ENCODE results near the gene RYR2. TPM values are rescaled to one million over a fixed set of nuclear protein-coding genes. Genes with fewer than 3 reads are reported as not detected.

Gene RYR2
- total RNA-seq, 1 experiment from 2014 or later: 2.8 TPM

GRCh38 chr1:237394281-237394680 lies 352.3 kb downstream of the RYR2 start:
- ChIA-PET POLR2A (ENCODE audit: low non-redundant PET) (no interaction called here), CTCF (no interaction called here)
- H3K4me3 ChIP-seq (ENCODE audit: low read depth, low read length, poor library complexity, severe bottlenecking): no peak overlapping the region
- no peaks in the 10 kb centered on the region for H3K36me3 ChIP-seq (ENCODE audit: insufficient read depth, low read length, poor library complexity, severe bottlenecking)
- no peaks in the 10 kb centered on the region for H3K9me3 ChIP-seq (ENCODE audit: low read depth, low read length, poor library complexity, severe bottlenecking)
- H3K27ac ChIP-seq (ENCODE audit: low read depth, low read length, poor library complexity, severe bottlenecking): no peak overlapping the region
- intact Hi-C loops (cut with micrococcal nuclease; ENCODE audit: unreplicated experiment): no loop called here
- DNase-seq (ENCODE audit: low spot score): no peak
- no peaks in the 10 kb centered on the region for H3K27me3 ChIP-seq (replicated peaks; ENCODE audit: insufficient read depth, low read depth, low read length, poor library complexity)
- H3K4me1 ChIP-seq (ENCODE audit: insufficient read depth, low read length, poor library complexity, severe bottlenecking): no peaks in the 10 kb centered on the region
- no TSS peak for BruUV-seq (replicated peaks)
- TF ChIP-seq CTCF (conservative IDR thresholded peaks at IDR 0.05; ENCODE audit: low read depth, low read length) (no peak), EZH2 (IDR thresholded peaks at IDR 0.05; ENCODE audit: borderline replicate concordance, low read depth, low read length, poor library complexity, severe bottlenecking) (no peak)

- intact Hi-C loops (cut with micrococcal nuclease; ENCODE audit: unreplicated experiment): no loop called here
- TF ChIP-seq CTCF (conservative IDR thresholded peaks at IDR 0.05; ENCODE audit: low read depth, low read length): no peak
- no peak for TF ChIP-seq EZH2 (IDR thresholded peaks at IDR 0.05; ENCODE audit: borderline replicate concordance, low read depth, low read length, poor library complexity, severe bottlenecking)
- ChIA-PET POLR2A (ENCODE audit: low non-redundant PET) (no interaction called here), CTCF (no interaction called here)
- no peak overlapping the region for H3K27ac ChIP-seq (ENCODE audit: low read depth, low read length, poor library complexity, severe bottlenecking)
- no peaks in the 10 kb centered on the region for H3K27me3 ChIP-seq (replicated peaks; ENCODE audit: insufficient read depth, low read depth, low read length, poor library complexity)
- H3K4me3 ChIP-seq (ENCODE audit: low read depth, low read length, poor library complexity, severe bottlenecking): no peak overlapping the region
- no peaks in the 10 kb centered on the region for H3K36me3 ChIP-seq (ENCODE audit: insufficient read depth, low read length, poor library complexity, severe bottlenecking)
- no peaks in the 10 kb centered on the region for H3K4me1 ChIP-seq (ENCODE audit: insufficient read depth, low read length, poor library complexity, severe bottlenecking)
- no peak for DNase-seq (ENCODE audit: low spot score)
- no peaks in the 10 kb centered on the region for H3K9me3 ChIP-seq (ENCODE audit: low read depth, low read length, poor library complexity, severe bottlenecking)
- no TSS peak for BruUV-seq (replicated peaks)
Observed at GRCh38 chr1:237396426-237396825, 354.4 kb downstream of the RYR2 start.

GRCh38 chr1:237398751-237399150 lies 356.8 kb downstream of the RYR2 start:
- Histone ChIP-seq H3K27ac (ENCODE audit: low read depth, low read length, poor library complexity, severe bottlenecking) (no peak overlapping the region), H3K9me3 (ENCODE audit: low read depth, low read length, poor library complexity, severe bottlenecking) (no peaks in the 10 kb centered on the region), H3K27me3 (replicated peaks; ENCODE audit: insufficient read depth, low read depth, low read length, poor library complexity) (no peaks in the 10 kb centered on the region), H3K4me1 (ENCODE audit: insufficient read depth, low read length, poor library complexity, severe bottlenecking) (no peaks in the 10 kb centered on the region), H3K36me3 (ENCODE audit: insufficient read depth, low read length, poor library complexity, severe bottlenecking) (no peaks in the 10 kb centered on the region), H3K4me3 (ENCODE audit: low read depth, low read length, poor library complexity, severe bottlenecking) (no peak overlapping the region)
- TF ChIP-seq CTCF (conservative IDR thresholded peaks at IDR 0.05; ENCODE audit: low read depth, low read length) (no peak), EZH2 (IDR thresholded peaks at IDR 0.05; ENCODE audit: borderline replicate concordance, low read depth, low read length, poor library complexity, severe bottlenecking) (no peak)
- no TSS peak for BruUV-seq (replicated peaks)
- intact Hi-C loops (cut with micrococcal nuclease; ENCODE audit: unreplicated experiment): no loop called here
- POLR2A ChIA-PET (ENCODE audit: low non-redundant PET): no interaction called here
- DNase-seq (ENCODE audit: low spot score): no peak
- CTCF ChIA-PET: no interaction called here

Measured in A673 (cell line).